ENCODE data around the gene BAG5. TPM values are rescaled to one million over a fixed set of nuclear protein-coding genes. Genes with fewer than 3 reads are reported as not detected.

BAG5 gene
- total and polyA plus RNA-seq, 2 of the 8 experiments (the other 6 are each of a cell fraction or from before 2014, with no cell fraction given) = 7.4 to 29.5 TPM

DNA sequence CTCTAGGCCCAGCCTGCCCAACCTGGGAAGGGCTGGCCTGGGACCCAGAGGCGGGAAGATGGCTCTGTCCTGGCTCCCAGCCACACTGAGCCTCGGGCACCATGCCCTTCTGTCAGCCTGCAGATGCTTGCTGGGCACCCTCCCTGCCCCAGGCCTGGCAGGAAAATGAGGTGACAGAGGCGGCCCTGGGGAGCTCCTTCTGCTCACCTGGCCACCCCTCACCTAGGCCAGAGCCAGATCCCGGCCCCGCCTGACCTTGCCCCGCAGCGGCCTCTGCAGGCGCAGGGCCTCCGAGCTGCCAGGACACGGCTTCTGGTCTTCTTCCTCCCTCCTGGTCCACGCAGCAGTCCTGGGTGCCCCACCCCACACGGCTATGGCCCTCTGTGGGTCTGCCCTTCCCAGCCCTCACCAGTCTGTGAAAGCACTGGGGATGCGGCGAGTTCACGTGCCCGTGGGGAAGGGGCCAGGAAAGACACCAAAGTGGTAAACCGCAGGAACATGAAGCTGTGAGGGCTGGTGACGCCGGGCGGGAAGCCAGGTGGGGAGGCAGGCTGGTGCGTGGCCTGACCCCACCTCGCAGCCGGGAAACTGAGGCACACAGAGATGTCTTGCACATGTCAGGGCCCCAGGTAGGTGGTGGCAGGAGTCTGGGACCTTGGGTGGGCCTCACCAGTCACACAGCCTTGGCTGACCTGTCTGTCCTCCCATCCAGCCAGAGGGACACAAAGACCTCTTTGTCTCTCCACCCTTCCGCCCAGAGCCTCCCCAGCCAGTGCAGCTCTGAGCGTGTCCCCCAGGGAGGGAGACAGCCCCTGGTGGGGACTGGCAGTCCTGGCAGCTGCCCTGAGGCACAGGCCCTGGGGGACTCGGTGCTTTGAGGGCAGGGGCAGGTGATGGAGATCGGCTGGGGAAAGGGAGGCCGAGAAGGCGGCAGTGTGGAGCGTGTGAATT, 12.8 kb downstream of the BAG5 start (continued):
- TF ChIP-seq, protein P1, sequence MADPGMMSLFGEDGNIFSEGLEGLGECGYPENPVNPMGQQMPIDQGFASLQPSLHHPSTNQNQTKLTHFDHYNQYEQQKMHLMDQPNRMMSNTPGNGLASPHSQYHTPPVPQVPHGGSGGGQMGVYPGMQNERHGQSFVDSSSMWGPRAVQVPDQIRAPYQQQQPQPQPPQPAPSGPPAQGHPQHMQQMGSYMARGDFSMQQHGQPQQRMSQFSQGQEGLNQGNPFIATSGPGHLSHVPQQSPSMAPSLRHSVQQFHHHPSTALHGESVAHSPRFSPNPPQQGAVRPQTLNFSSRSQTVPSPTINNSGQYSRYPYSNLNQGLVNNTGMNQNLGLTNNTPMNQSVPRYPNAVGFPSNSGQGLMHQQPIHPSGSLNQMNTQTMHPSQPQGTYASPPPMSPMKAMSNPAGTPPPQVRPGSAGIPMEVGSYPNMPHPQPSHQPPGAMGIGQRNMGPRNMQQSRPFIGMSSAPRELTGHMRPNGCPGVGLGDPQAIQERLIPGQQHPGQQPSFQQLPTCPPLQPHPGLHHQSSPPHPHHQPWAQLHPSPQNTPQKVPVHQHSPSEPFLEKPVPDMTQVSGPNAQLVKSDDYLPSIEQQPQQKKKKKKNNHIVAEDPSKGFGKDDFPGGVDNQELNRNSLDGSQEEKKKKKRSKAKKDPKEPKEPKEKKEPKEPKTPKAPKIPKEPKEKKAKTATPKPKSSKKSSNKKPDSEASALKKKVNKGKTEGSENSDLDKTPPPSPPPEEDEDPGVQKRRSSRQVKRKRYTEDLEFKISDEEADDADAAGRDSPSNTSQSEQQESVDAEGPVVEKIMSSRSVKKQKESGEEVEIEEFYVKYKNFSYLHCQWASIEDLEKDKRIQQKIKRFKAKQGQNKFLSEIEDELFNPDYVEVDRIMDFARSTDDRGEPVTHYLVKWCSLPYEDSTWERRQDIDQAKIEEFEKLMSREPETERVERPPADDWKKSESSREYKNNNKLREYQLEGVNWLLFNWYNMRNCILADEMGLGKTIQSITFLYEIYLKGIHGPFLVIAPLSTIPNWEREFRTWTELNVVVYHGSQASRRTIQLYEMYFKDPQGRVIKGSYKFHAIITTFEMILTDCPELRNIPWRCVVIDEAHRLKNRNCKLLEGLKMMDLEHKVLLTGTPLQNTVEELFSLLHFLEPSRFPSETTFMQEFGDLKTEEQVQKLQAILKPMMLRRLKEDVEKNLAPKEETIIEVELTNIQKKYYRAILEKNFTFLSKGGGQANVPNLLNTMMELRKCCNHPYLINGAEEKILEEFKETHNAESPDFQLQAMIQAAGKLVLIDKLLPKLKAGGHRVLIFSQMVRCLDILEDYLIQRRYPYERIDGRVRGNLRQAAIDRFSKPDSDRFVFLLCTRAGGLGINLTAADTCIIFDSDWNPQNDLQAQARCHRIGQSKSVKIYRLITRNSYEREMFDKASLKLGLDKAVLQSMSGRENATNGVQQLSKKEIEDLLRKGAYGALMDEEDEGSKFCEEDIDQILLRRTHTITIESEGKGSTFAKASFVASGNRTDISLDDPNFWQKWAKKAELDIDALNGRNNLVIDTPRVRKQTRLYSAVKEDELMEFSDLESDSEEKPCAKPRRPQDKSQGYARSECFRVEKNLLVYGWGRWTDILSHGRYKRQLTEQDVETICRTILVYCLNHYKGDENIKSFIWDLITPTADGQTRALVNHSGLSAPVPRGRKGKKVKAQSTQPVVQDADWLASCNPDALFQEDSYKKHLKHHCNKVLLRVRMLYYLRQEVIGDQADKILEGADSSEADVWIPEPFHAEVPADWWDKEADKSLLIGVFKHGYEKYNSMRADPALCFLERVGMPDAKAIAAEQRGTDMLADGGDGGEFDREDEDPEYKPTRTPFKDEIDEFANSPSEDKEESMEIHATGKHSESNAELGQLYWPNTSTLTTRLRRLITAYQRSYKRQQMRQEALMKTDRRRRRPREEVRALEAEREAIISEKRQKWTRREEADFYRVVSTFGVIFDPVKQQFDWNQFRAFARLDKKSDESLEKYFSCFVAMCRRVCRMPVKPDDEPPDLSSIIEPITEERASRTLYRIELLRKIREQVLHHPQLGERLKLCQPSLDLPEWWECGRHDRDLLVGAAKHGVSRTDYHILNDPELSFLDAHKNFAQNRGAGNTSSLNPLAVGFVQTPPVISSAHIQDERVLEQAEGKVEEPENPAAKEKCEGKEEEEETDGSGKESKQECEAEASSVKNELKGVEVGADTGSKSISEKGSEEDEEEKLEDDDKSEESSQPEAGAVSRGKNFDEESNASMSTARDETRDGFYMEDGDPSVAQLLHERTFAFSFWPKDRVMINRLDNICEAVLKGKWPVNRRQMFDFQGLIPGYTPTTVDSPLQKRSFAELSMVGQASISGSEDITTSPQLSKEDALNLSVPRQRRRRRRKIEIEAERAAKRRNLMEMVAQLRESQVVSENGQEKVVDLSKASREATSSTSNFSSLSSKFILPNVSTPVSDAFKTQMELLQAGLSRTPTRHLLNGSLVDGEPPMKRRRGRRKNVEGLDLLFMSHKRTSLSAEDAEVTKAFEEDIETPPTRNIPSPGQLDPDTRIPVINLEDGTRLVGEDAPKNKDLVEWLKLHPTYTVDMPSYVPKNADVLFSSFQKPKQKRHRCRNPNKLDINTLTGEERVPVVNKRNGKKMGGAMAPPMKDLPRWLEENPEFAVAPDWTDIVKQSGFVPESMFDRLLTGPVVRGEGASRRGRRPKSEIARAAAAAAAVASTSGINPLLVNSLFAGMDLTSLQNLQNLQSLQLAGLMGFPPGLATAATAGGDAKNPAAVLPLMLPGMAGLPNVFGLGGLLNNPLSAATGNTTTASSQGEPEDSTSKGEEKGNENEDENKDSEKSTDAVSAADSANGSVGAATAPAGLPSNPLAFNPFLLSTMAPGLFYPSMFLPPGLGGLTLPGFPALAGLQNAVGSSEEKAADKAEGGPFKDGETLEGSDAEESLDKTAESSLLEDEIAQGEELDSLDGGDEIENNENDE (IDR thresholded peaks at IDR 0.05; ENCODE audit: insufficient replicate concordance, low read length) = no peak

Measured in H1 (cell line).